IMR-90 (cell line): Measurements from ENCODE around the gene PTGDS. TPM values are rescaled to one million over a fixed set of nuclear protein-coding genes. Genes with fewer than 3 reads are reported as not detected.

Experiments used
- ATAC-seq: fragments of 200-7000 bp; cut with Tn5 transposase; 2 replicates; pipeline ENCODE4 v1.9.1; 2020; ENCODE audit warnings: low read depth, mild to moderate bottlenecking, moderate library complexity
- BruUV-seq: library from RNA; stranded (reverse); fragments of 400-500 nt; replicated peaks from 2 replicates; lab custom pipeline; 2021; lab: Mats Ljungman, UMichigan
- CTCF ChIA-PET: fragments of 300-600 bp; formaldehyde crosslinking; extraction: SDS; loops from one replicate; lab custom pipeline; 2021; ENCODE audit warnings: antibody characterized with exemption; lab: Yijun Ruan, JAX
- POLR2A ChIA-PET: fragments of 300-600 bp; sonication (Branson Sonifier 250); formaldehyde crosslinking; loops from one replicate; lab custom pipeline; 2022; ENCODE audit warnings: antibody characterized with exemption; ENCODE audit not compliant: unreplicated experiment; lab: Charles Lee
- DNase-seq: peaks from one replicate; pipeline ENCODE4 v3.0.0; 2013
- H2AFZ ChIP-seq: replicated peaks from 2 replicates; pipeline ENCODE3; 2013; ENCODE audit warnings: low read length, mild to moderate bottlenecking; ENCODE audit not compliant: poor library complexity
- H2AK5ac ChIP-seq: 2 replicates; pipeline ENCODE4 v1.6.1; 2013; ENCODE audit warnings: low read depth, low read length, inconsistent platforms
- H2AK9ac ChIP-seq: replicated peaks from 2 replicates; pipeline ENCODE3; 2013; ENCODE audit warnings: mild to moderate bottlenecking, low read depth, low read length, moderate library complexity; ENCODE audit not compliant: poor library complexity
- H2BK120ac ChIP-seq: 2 replicates; pipeline ENCODE4 v1.6.1; 2013; ENCODE audit warnings: low read depth, low read length, inconsistent platforms
- H2BK15ac ChIP-seq: 3 replicates; pipeline ENCODE4 v1.6.1; 2013; ENCODE audit warnings: low read depth, low read length, inconsistent platforms
- H2BK20ac ChIP-seq: 2 replicates; pipeline ENCODE4 v1.6.1; 2013; ENCODE audit warnings: low read depth, mild to moderate bottlenecking, inconsistent platforms, low read length, moderate library complexity
- H2BK5ac ChIP-seq: 2 replicates; pipeline ENCODE4 v1.6.1; 2013; ENCODE audit warnings: mild to moderate bottlenecking, low read depth, low read length, inconsistent platforms; ENCODE audit not compliant: poor library complexity, severe bottlenecking
- H3K14ac ChIP-seq: replicated peaks from 2 replicates; pipeline ENCODE4 v1.6.1; 2013; ENCODE audit warnings: low read depth, low read length, inconsistent platforms
- H3K18ac ChIP-seq: 2 replicates; pipeline ENCODE4 v1.6.1; 2013; ENCODE audit warnings: low read depth, low read length, control low read depth
- H3K23ac ChIP-seq: 2 replicates; pipeline ENCODE4 v1.6.1; 2013; ENCODE audit warnings: low read depth, low read length, inconsistent platforms
- H3K27ac ChIP-seq: 2 replicates; pipeline ENCODE4 v1.5.1; 2013; ENCODE audit warnings: mild to moderate bottlenecking, control low read depth, low read length; ENCODE audit not compliant: insufficient read depth
- H3K27me3 ChIP-seq: 2 replicates; pipeline ENCODE4 v1.6.1; 2013; ENCODE audit warnings: low read length; ENCODE audit not compliant: control insufficient read depth, insufficient read depth
- H3K36me3 ChIP-seq: 2 replicates; pipeline ENCODE4 v1.6.1; 2013; ENCODE audit warnings: low read length, mixed read lengths; ENCODE audit not compliant: control insufficient read depth, insufficient read depth
- H3K4ac ChIP-seq: 2 replicates; pipeline ENCODE4 v1.6.1; 2013; ENCODE audit warnings: low read depth, low read length, inconsistent platforms
- H3K4me1 ChIP-seq: 2 replicates; pipeline ENCODE4 v1.6.1; 2013; ENCODE audit warnings: low read length, mixed read lengths; ENCODE audit not compliant: control insufficient read depth, insufficient read depth
- H3K4me2 ChIP-seq: 2 replicates; pipeline ENCODE4 v1.6.1; 2013; ENCODE audit warnings: low read depth, mild to moderate bottlenecking, control low read depth, low read length, moderate library complexity
- H3K4me3 ChIP-seq: 2 replicates; pipeline ENCODE4 v1.5.1; 2013; ENCODE audit warnings: low read depth, mild to moderate bottlenecking, control low read depth, low read length, moderate library complexity; ENCODE audit not compliant: insufficient read depth
- H3K56ac ChIP-seq: 2 replicates; pipeline ENCODE4 v1.6.1; 2013; ENCODE audit warnings: low read length, inconsistent platforms; ENCODE audit not compliant: insufficient read depth; ENCODE audit errors: extremely low read depth
- H3K79me1 ChIP-seq, 2 experiments: 2 replicates each; pipeline ENCODE4 v1.6.1; 2013; ENCODE audit warnings: low read length in 2 of 2, inconsistent platforms in 1 of 2, low read depth in 1 of 2
- H3K9ac ChIP-seq: 2 replicates; pipeline ENCODE4 v1.6.1; 2013; ENCODE audit warnings: low read depth, low read length, control low read depth
- H3K9me1 ChIP-seq: 2 replicates; pipeline ENCODE4 v1.6.1; 2013; ENCODE audit warnings: low read length, inconsistent platforms; ENCODE audit not compliant: insufficient read depth
- H3K9me3 ChIP-seq: 2 replicates; pipeline ENCODE4 v1.6.1; 2013; ENCODE audit warnings: low read length; ENCODE audit not compliant: control insufficient read depth, insufficient read depth
- H4K20me1 ChIP-seq: 2 replicates; pipeline ENCODE4 v1.6.1; 2013; ENCODE audit warnings: low read length, inconsistent platforms; ENCODE audit not compliant: insufficient read depth
- H4K5ac ChIP-seq: 2 replicates; pipeline ENCODE4 v1.6.1; 2013; ENCODE audit warnings: mild to moderate bottlenecking, low read depth, low read length, control low read depth
- H4K8ac ChIP-seq, 2 experiments: 2 replicates each; pipeline ENCODE4 v1.6.1; 2013; ENCODE audit warnings: low read depth in 2 of 2, low read length in 2 of 2, control low read depth in 1 of 2, inconsistent platforms in 1 of 2
- H4K91ac ChIP-seq: 2 replicates; pipeline ENCODE4 v1.6.1; 2013; ENCODE audit warnings: low read depth, low read length, inconsistent platforms; ENCODE audit not compliant: insufficient read depth
- BHLHE40 ChIP-seq: fragments of 150-350 bp; IDR thresholded peaks from 2 replicates; pipeline ENCODE4 v1.6.1; 2016; ENCODE audit warnings: mild to moderate bottlenecking, low read depth, low read length
- CHD1 ChIP-seq: IDR thresholded peaks from 2 replicates; pipeline ENCODE4 v1.6.1; 2012; ENCODE audit warnings: low read depth, low read length, improper control_type of control experiment
- MAFK ChIP-seq: IDR thresholded peaks from 2 replicates; pipeline ENCODE4 v1.6.1; 2012; ENCODE audit warnings: low read depth, low read length, improper control_type of control experiment
- MXI1 ChIP-seq: IDR thresholded peaks from 2 replicates; pipeline ENCODE4 v1.6.1; 2012; ENCODE audit warnings: low read depth, mild to moderate bottlenecking, low read length, moderate library complexity, borderline replicate concordance
- POLR2A ChIP-seq: IDR thresholded peaks from 2 replicates; pipeline ENCODE4 v1.6.1; 2012; ENCODE audit warnings: mild to moderate bottlenecking, low read depth, low read length
- RAD21 ChIP-seq: IDR thresholded peaks from 2 replicates; pipeline ENCODE4 v1.6.1; 2012; ENCODE audit warnings: low read length, improper control_type of control experiment
- RFX5 ChIP-seq: IDR thresholded peaks from 2 replicates; pipeline ENCODE4 v1.8.0; 2012; ENCODE audit warnings: low read depth, mild to moderate bottlenecking, low read length, moderate library complexity
- SMC3 ChIP-seq: fragments of 150-350 bp; IDR thresholded peaks from 2 replicates; pipeline ENCODE4 v1.6.1; 2016; ENCODE audit warnings: low read depth, mild to moderate bottlenecking, antibody characterized with exemption, low read length, moderate library complexity
- WGBS, 2 experiments: methylation state at CpG; one replicate each; pipeline versions ENCODE4 v1.1.5 to v1.1.7; 2013; ENCODE audit warnings: missing lambda C conversion rate in 2 of 2; ENCODE audit not compliant: insufficient read length in 1 of 2; ENCODE audit errors: extremely low coverage in 2 of 2; 5-methylcytosine and 5-hydroxymethylcytosine counted together
- dilution Hi-C: fragments of 300-500 bp; cut with HindIII; formaldehyde crosslinking; loops from one replicate; pipeline ENCODE4 v1.14.3; 2018; ENCODE audit warnings: low sequenced_read_pairs; ENCODE audit not compliant: unreplicated experiment
- in situ Hi-C: fragments of 300-500 bp; cut with MboI; formaldehyde crosslinking; loops from 3 replicates; pipeline ENCODE4 v1.14.3; 2019; ENCODE audit warnings: low sequenced_read_pairs, inconsistent platforms, mixed read lengths
- intact Hi-C: fragments of 100-400 bp; cut with micrococcal nuclease; formaldehyde crosslinking; loops from 2 replicates; pipeline ENCODE4 v1.10.0; 2022
- polyA plus RNA-seq, 3 experiments: library from polyadenylated mRNA; depleted of rRNA; stranded (reverse); fragments of >200 nt; gene quantifications; 2 replicates each; pipeline ENCODE4 v1.2.3, GENCODE V29; 2012; ENCODE audit warnings: low replicate concordance in 1 of 3
- total RNA-seq: library from RNA; depleted of rRNA; stranded (reverse); fragments of >200 nt; gene quantifications from 2 replicates; pipeline ENCODE4 v1.2.3, GENCODE V29; 2012
- TF ChIP-seq, protein P1 (sequence below): conservative IDR thresholded peaks from 2 replicates; pipeline ENCODE4 v1.5.1; 2012; ENCODE audit warnings: mild to moderate bottlenecking, low read depth, low read length, improper control_type of control experiment
- TF ChIP-seq, protein P2 (sequence below): fragments of 150-350 bp; IDR thresholded peaks from 2 replicates; pipeline ENCODE4 v1.6.1; 2016; ENCODE audit warnings: low read depth, mild to moderate bottlenecking, low read length, moderate library complexity, borderline replicate concordance

Gene PTGDS
- total and polyA plus RNA-seq, 2 of the 4 experiments (the other 2 are of a cell fraction) = 1.2 TPM; not detected in 1

DNA sequence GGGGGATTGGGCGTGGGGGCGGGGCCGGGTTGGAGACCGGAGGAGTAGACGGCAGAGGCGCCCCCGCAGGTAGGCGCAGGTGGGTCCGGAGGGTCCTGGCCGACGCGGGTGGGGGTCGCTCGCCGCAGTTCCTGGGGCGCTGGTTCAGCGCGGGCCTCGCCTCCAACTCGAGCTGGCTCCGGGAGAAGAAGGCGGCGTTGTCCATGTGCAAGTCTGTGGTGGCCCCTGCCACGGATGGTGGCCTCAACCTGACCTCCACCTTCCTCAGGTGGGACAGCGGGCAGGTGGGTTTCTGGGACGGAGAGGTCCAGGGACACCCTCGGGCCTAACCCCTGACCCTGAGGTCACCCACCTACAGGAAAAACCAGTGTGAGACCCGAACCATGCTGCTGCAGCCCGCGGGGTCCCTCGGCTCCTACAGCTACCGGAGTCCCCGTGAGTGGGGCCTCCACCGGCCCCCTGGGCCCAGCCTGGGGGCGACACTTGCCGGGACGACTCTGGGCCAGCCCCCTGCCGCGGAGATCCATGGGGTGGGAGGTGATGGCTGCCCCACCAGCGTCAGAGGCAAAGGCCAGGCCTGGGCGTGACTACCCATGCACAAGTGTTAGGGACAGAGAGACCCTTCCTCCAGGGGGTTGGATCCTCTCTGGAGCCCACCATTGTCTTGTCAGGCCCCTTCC lies 1.7 kb downstream of the PTGDS start:
- no peak overlapping the region for H2BK120ac ChIP-seq
- H3K36me3 ChIP-seq = no peaks in the 10 kb centered on the region
- TF ChIP-seq POLR2A (no peak), MAFK (no peak), BHLHE40 (no peak), RAD21 (no peak), RFX5 (no peak), MXI1 (no peak), CHD1 (no peak), SMC3 (no peak)
- TF ChIP-seq, protein P1, sequence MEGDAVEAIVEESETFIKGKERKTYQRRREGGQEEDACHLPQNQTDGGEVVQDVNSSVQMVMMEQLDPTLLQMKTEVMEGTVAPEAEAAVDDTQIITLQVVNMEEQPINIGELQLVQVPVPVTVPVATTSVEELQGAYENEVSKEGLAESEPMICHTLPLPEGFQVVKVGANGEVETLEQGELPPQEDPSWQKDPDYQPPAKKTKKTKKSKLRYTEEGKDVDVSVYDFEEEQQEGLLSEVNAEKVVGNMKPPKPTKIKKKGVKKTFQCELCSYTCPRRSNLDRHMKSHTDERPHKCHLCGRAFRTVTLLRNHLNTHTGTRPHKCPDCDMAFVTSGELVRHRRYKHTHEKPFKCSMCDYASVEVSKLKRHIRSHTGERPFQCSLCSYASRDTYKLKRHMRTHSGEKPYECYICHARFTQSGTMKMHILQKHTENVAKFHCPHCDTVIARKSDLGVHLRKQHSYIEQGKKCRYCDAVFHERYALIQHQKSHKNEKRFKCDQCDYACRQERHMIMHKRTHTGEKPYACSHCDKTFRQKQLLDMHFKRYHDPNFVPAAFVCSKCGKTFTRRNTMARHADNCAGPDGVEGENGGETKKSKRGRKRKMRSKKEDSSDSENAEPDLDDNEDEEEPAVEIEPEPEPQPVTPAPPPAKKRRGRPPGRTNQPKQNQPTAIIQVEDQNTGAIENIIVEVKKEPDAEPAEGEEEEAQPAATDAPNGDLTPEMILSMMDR = no peak
- TF ChIP-seq, protein P2, sequence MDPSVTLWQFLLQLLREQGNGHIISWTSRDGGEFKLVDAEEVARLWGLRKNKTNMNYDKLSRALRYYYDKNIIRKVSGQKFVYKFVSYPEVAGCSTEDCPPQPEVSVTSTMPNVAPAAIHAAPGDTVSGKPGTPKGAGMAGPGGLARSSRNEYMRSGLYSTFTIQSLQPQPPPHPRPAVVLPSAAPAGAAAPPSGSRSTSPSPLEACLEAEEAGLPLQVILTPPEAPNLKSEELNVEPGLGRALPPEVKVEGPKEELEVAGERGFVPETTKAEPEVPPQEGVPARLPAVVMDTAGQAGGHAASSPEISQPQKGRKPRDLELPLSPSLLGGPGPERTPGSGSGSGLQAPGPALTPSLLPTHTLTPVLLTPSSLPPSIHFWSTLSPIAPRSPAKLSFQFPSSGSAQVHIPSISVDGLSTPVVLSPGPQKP = no peak
- intact Hi-C loops (no loop called here), in situ Hi-C loops (no loop called here), dilution Hi-C loops (no loop called here)
- no peaks in the 10 kb centered on the region for H3K9me1 ChIP-seq
- no TSS peak for BruUV-seq
- no peak overlapping the region for H3K4me2 ChIP-seq
- POLR2A ChIA-PET = interaction anchor here (0.6 kb wide), 1 partner anchor 55 kb away, joined by 4 read pairs; no protein-coding TSS in a partner anchor
- no peak overlapping the region for H3K4ac ChIP-seq
- H2BK5ac ChIP-seq = no peak overlapping the region
- no peak overlapping the region for H3K23ac ChIP-seq
- no peak overlapping the region for H3K14ac ChIP-seq
- no peak for DNase-seq
- H3K9me3 ChIP-seq = no peaks in the 10 kb centered on the region
- H3K18ac ChIP-seq = no peak overlapping the region
- H4K8ac ChIP-seq = no peak overlapping the region
- WGBS, 2 experiments = 36% methylated on average over 22 of the region's 41 CpGs; no CpG with 5 or more reads in 1 of the 2 experiments
- H2AK5ac ChIP-seq = peak overlapping the region; percentile 16; the same call in 1 of the 2 replicates
- H2AK9ac ChIP-seq = no peak overlapping the region
- H3K56ac ChIP-seq = no peak overlapping the region
- H3K4me3 ChIP-seq = no peak overlapping the region
- no peak overlapping the region for H2BK20ac ChIP-seq
- no peak overlapping the region for H4K5ac ChIP-seq
- no peak for ATAC-seq
- H3K9ac ChIP-seq = no peak overlapping the region
- H3K27me3 ChIP-seq = peaks cover 16% of the 10 kb centered on the region
- H2BK15ac ChIP-seq = no peak overlapping the region
- H4K91ac ChIP-seq = no peak overlapping the region
- no peaks in the 10 kb centered on the region for H3K79me1 ChIP-seq
- CTCF ChIA-PET = interaction anchor here (0.9 kb wide), 1 partner anchor 56 kb away, joined by 3 read pairs; no protein-coding TSS in a partner anchor
- H2AFZ ChIP-seq = no peak overlapping the region
- H4K20me1 ChIP-seq = no peaks in the 10 kb centered on the region
- H3K27ac ChIP-seq = no peak overlapping the region
- H3K4me1 ChIP-seq = peaks cover 7% of the 10 kb centered on the region; the same call in 1 of the 2 replicates
